Hepatocyte (in vitro differentiated cells): ENCODE measurements around the gene SPSB3. TPM values are rescaled to one million over a fixed set of nuclear protein-coding genes. Genes with fewer than 3 reads are reported as not detected.

Experiments used
- DNase-seq: peaks from one replicate; pipeline ENCODE4 v3.0.0-alpha.2; 2016; ENCODE audit warnings: low spot score
- H2AFZ ChIP-seq: fragments of 200-600 bp; sonication (generic); 2 replicates; pipeline ENCODE4 v1.6.0; 2016; ENCODE audit warnings: antibody characterized with exemption, mild to moderate bottlenecking
- H3K27ac ChIP-seq: fragments of 200-600 bp; sonication (generic); 2 replicates; pipeline ENCODE4 v1.5.1; 2016; ENCODE audit warnings: mild to moderate bottlenecking
- H3K27me3 ChIP-seq: fragments of 200-600 bp; sonication (generic); 2 replicates; pipeline ENCODE4 v1.6.1; 2016
- H3K36me3 ChIP-seq: fragments of 200-600 bp; sonication (generic); replicated peaks from 2 replicates; pipeline ENCODE4 v1.5.1; 2016; ENCODE audit warnings: low read depth; ENCODE audit not compliant: insufficient read depth
- H3K4me1 ChIP-seq: fragments of 200-600 bp; sonication (generic); 2 replicates; pipeline ENCODE4 v1.5.1; 2016; ENCODE audit warnings: mild to moderate bottlenecking, moderate library complexity; ENCODE audit not compliant: insufficient read depth
- H3K4me2 ChIP-seq: fragments of 200-600 bp; sonication (generic); 2 replicates; pipeline ENCODE4 v1.6.0; 2016
- H3K4me3 ChIP-seq: fragments of 200-600 bp; sonication (generic); 2 replicates; pipeline ENCODE4 v1.5.1; 2016; ENCODE audit warnings: mild to moderate bottlenecking
- H3K79me2 ChIP-seq: fragments of 200-600 bp; sonication (generic); 2 replicates; pipeline ENCODE4 v1.6.0; 2017; ENCODE audit warnings: mild to moderate bottlenecking
- H3K9me2 ChIP-seq: fragments of 200-600 bp; sonication (generic); replicated peaks from 2 replicates; pipeline ENCODE4 v1.6.0; 2017; ENCODE audit warnings: mild to moderate bottlenecking; ENCODE audit not compliant: insufficient read depth
- H3K9me3 ChIP-seq: fragments of 200-600 bp; sonication (generic); 2 replicates; pipeline ENCODE4 v1.5.1; 2016; ENCODE audit warnings: low read depth, mild to moderate bottlenecking
- H4K20me1 ChIP-seq: fragments of 200-600 bp; sonication (generic); 2 replicates; pipeline ENCODE4 v1.6.0; 2016; ENCODE audit warnings: mild to moderate bottlenecking; ENCODE audit not compliant: insufficient read depth, poor library complexity, severe bottlenecking
- EZH2 ChIP-seq: fragments of 200-600 bp; sonication (generic); IDR thresholded peaks from 2 replicates; pipeline ENCODE4 v1.6.1; 2016; ENCODE audit warnings: antibody characterized with exemption, mild to moderate bottlenecking, borderline replicate concordance
- EZH2phosphoT487 ChIP-seq: fragments of 200-600 bp; sonication (generic); IDR thresholded peaks from one replicate; pipeline ENCODE4 v1.6.1; 2018; ENCODE audit warnings: antibody characterized with exemption, mild to moderate bottlenecking, low read depth, moderate library complexity; ENCODE audit not compliant: unreplicated experiment, severe bottlenecking
- WGBS: methylation state at CpG from one replicate; pipeline ENCODE4 v1.1.6; 2016; ENCODE audit warnings: low lambda C conversion rate; ENCODE audit errors: missing lambda C conversion rate; 5-methylcytosine and 5-hydroxymethylcytosine counted together
- polyA plus RNA-seq: library from polyadenylated mRNA; unstranded; fragments of >200 nt; fragmentation: Nextera tagmentation; extraction: Ambion mirVana; gene quantifications from 2 replicates; pipeline ENCODE4 v1.2.1, GENCODE V29; 2016
- total RNA-seq: library from RNA; depleted of rRNA; stranded (reverse); fragments of >200 nt; gene quantifications from 2 replicates; pipeline ENCODE4 v1.2.3, GENCODE V29; 2014
- TF ChIP-seq, protein P1 (sequence below): fragments of 200-600 bp; sonication (generic); IDR thresholded peaks from 2 replicates; pipeline ENCODE4 v1.5.1; 2016; ENCODE audit warnings: antibody characterized with exemption, mild to moderate bottlenecking; ENCODE audit not compliant: poor library complexity

The SPSB3 gene
- total and polyA plus RNA-seq, 2 experiments from 2014 or later = 38.8 to 64.6 TPM

- no peak overlapping the region for H2AFZ ChIP-seq
- over 99% methylated on average over 16 of the region's 17 CpGs for WGBS
- peaks cover 3% of the 10 kb centered on the region for H4K20me1 ChIP-seq
- H3K9me2 ChIP-seq = no peaks in the 10 kb centered on the region
- H3K9me3 ChIP-seq = no peaks in the 10 kb centered on the region
- no peak overlapping the region for H3K4me3 ChIP-seq
- no peak for TF ChIP-seq EZH2
- TF ChIP-seq, protein P1, sequence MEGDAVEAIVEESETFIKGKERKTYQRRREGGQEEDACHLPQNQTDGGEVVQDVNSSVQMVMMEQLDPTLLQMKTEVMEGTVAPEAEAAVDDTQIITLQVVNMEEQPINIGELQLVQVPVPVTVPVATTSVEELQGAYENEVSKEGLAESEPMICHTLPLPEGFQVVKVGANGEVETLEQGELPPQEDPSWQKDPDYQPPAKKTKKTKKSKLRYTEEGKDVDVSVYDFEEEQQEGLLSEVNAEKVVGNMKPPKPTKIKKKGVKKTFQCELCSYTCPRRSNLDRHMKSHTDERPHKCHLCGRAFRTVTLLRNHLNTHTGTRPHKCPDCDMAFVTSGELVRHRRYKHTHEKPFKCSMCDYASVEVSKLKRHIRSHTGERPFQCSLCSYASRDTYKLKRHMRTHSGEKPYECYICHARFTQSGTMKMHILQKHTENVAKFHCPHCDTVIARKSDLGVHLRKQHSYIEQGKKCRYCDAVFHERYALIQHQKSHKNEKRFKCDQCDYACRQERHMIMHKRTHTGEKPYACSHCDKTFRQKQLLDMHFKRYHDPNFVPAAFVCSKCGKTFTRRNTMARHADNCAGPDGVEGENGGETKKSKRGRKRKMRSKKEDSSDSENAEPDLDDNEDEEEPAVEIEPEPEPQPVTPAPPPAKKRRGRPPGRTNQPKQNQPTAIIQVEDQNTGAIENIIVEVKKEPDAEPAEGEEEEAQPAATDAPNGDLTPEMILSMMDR = no peak
- TF ChIP-seq EZH2phosphoT487 = no peak
- no peak overlapping the region for H3K4me2 ChIP-seq
- DNase-seq = no peak
- H3K79me2 ChIP-seq = peaks cover 3% of the 10 kb centered on the region
- no peak overlapping the region for H3K27ac ChIP-seq
- H3K4me1 ChIP-seq = no peaks in the 10 kb centered on the region
- H3K36me3 ChIP-seq = no peaks in the 10 kb centered on the region
- H3K27me3 ChIP-seq = no peaks in the 10 kb centered on the region
Observed at GRCh38 chr16:1817716-1818115, 35.3 kb upstream of the SPSB3 start.

DNA sequence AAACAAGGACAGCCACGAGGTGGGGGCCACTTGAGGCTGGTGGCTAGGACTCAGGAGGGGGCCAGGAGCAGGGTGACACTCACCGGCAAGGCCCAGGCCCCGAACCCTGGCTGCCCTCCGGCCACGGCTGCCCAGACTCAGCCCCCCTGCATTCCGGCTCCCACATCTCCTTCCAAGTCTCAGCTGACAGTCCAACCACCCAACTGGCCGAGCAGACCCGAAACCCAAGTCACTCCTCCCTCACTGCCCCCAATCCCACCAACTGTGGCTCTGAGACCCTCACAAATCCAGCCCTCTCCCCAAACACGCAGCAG, 34.9 kb upstream of the SPSB3 start:
- H2AFZ ChIP-seq = no peak overlapping the region
- H3K4me3 ChIP-seq = no peak overlapping the region
- no peaks in the 10 kb centered on the region for H3K9me3 ChIP-seq
- H3K27ac ChIP-seq = no peak overlapping the region
- H3K4me1 ChIP-seq = no peaks in the 10 kb centered on the region
- 99% methylated on average over 9 of the region's 9 CpGs for WGBS
- DNase-seq = no peak
- peaks cover 3% of the 10 kb centered on the region for H4K20me1 ChIP-seq
- no peak overlapping the region for H3K4me2 ChIP-seq
- H3K36me3 ChIP-seq = no peaks in the 10 kb centered on the region
- H3K9me2 ChIP-seq = no peaks in the 10 kb centered on the region
- no peaks in the 10 kb centered on the region for H3K79me2 ChIP-seq
- TF ChIP-seq, protein P1 = no peak
- TF ChIP-seq EZH2 (no peak), EZH2phosphoT487 (no peak)
- no peaks in the 10 kb centered on the region for H3K27me3 ChIP-seq

GRCh38 chr16:1816396-1817275, 34.3 kb upstream of the SPSB3 start:
- Histone ChIP-seq H2AFZ (no peak overlapping the region), H3K9me3 (no peaks in the 10 kb centered on the region), H3K4me3 (no peak overlapping the region), H3K4me1 (no peaks in the 10 kb centered on the region), H3K27ac (no peak overlapping the region), H3K79me2 (no peaks in the 10 kb centered on the region), H4K20me1 (peaks cover 3% of the 10 kb centered on the region), H3K27me3 (no peaks in the 10 kb centered on the region), H3K36me3 (no peaks in the 10 kb centered on the region), H3K4me2 (no peak overlapping the region), H3K9me2 (no peaks in the 10 kb centered on the region)
- 97% methylated on average over 35 of the region's 40 CpGs for WGBS
- TF ChIP-seq, protein P1 = no peak
- no peak for TF ChIP-seq EZH2
- no peak for TF ChIP-seq EZH2phosphoT487
- DNase-seq = no peak
